ENCODE measurements around the gene GPR132. TPM values are rescaled to one million over a fixed set of nuclear protein-coding genes. Genes with fewer than 3 reads are reported as not detected.

The GPR132 gene
- total and polyA plus RNA-seq, 2 experiments from 2014 or later, result 0.14 TPM; not detected in 1

- TF ChIP-seq CREB1 (CRISPR knock-in tag; IDR thresholded peaks at IDR 0.05; ENCODE audit: low read depth) (no peak), ZNF331 (CRISPR knock-in tag; IDR thresholded peaks at IDR 0.05; ENCODE audit: low read depth) (no peak), NANOG (IDR thresholded peaks at IDR 0.05; ENCODE audit: borderline replicate concordance) (no peak)
These were observed 5.5 kb upstream of the GPR132 start for GRCh38 chr14:105070760-105071137.

GRCh38 chr14:105069871-105070759 lies 4.9 kb upstream of the GPR132 start:
- Histone ChIP-seq H2AFZ (no peak overlapping the region), H3K27me3 (ENCODE audit: insufficient read depth) (no peaks in the 10 kb centered on the region), H3K79me2 (replicated peaks; ENCODE audit: insufficient read depth) (no peaks in the 10 kb centered on the region), H3K27ac (ENCODE audit: low read depth) (no peak overlapping the region), H3K9me2 (ENCODE audit: insufficient read depth) (no peaks in the 10 kb centered on the region), H3K4me2 (no peak overlapping the region), H4K20me1 (replicated peaks; ENCODE audit: insufficient read depth) (no peaks in the 10 kb centered on the region), H3F3A (replicated peaks; ENCODE audit: low read depth) (no peaks in the 10 kb centered on the region), H3K4me3 (no peak overlapping the region), H3K36me3 (ENCODE audit: insufficient read depth) (no peaks in the 10 kb centered on the region), H3K4me1 (ENCODE audit: insufficient read depth) (no peaks in the 10 kb centered on the region)
- no peak overlapping the region for H3K4me3 Mint-ChIP-seq
- ATAC-seq (no peak), DNase-seq (ENCODE audit: low spot score) (no peak)
- peaks cover 19% of the 10 kb centered on the region for H3K27me3 Mint-ChIP-seq (ENCODE audit: insufficient read depth, low read depth, poor library complexity)
- no peak overlapping the region for H3K27ac Mint-ChIP-seq
- no peaks in the 10 kb centered on the region for H3K36me3 Mint-ChIP-seq (ENCODE audit: low read depth)
- H3K4me1 Mint-ChIP-seq, result no peaks in the 10 kb centered on the region
- H3K9me3 Mint-ChIP-seq, result no peaks in the 10 kb centered on the region
- TF ChIP-seq ETS1 (IDR thresholded peaks at IDR 0.05) (no peak), EZH2 (IDR thresholded peaks at IDR 0.05; ENCODE audit: low read depth, unreplicated experiment) (no peak), ZNF331 (CRISPR knock-in tag; IDR thresholded peaks at IDR 0.05; ENCODE audit: low read depth) (no peak), ZNF462 (CRISPR knock-in tag; IDR thresholded peaks at IDR 0.05) (no peak), ZNF114 (CRISPR knock-in tag; IDR thresholded peaks at IDR 0.05) (no peak), EZH2phosphoT487 (IDR thresholded peaks at IDR 0.05; ENCODE audit: unreplicated experiment) (no peak), JUNB (IDR thresholded peaks at IDR 0.05; ENCODE audit: unreplicated experiment) (no peak), REST (IDR thresholded peaks at IDR 0.05; ENCODE audit: unreplicated experiment) (no peak)

More at GRCh38 chr14:105070760-105071137, 5.5 kb upstream of the GPR132 start:
- DNase-seq (ENCODE audit: low spot score) (no peak), ATAC-seq (no peak)
- Histone ChIP-seq H2AFZ (no peak overlapping the region), H3K4me3 (no peak overlapping the region), H3K27ac (ENCODE audit: low read depth) (no peak overlapping the region), H3K9me2 (ENCODE audit: insufficient read depth) (no peaks in the 10 kb centered on the region), H3K27me3 (ENCODE audit: insufficient read depth) (no peaks in the 10 kb centered on the region), H3F3A (replicated peaks; ENCODE audit: low read depth) (no peaks in the 10 kb centered on the region), H4K20me1 (replicated peaks; ENCODE audit: insufficient read depth) (no peaks in the 10 kb centered on the region), H3K4me1 (ENCODE audit: insufficient read depth) (peaks cover 4% of the 10 kb centered on the region; the same call in 1 of the 2 replicates), H3K36me3 (ENCODE audit: insufficient read depth) (no peaks in the 10 kb centered on the region), H3K4me2 (no peak overlapping the region), H3K79me2 (replicated peaks; ENCODE audit: insufficient read depth) (no peaks in the 10 kb centered on the region)
- Mint-ChIP-seq H3K4me1 (peaks cover 3% of the 10 kb centered on the region; the same call in 1 of the 3 replicates), H3K27ac (no peak overlapping the region), H3K4me3 (no peak overlapping the region), H3K27me3 (ENCODE audit: insufficient read depth, low read depth, poor library complexity) (peaks cover 19% of the 10 kb centered on the region), H3K9me3 (no peaks in the 10 kb centered on the region), H3K36me3 (ENCODE audit: low read depth) (no peaks in the 10 kb centered on the region)
